H1 (cell line): ENCODE results near the gene PTPRT. TPM values are rescaled to one million over a fixed set of nuclear protein-coding genes. Genes with fewer than 3 reads are reported as not detected.

Source experiments
- CTCF ChIA-PET: fragments of 300-600 bp; sonication (Branson Sonifier 250); formaldehyde crosslinking; loops from one replicate; lab custom pipeline; 2021; ENCODE audit not compliant: partially characterized antibody; lab: Charles Lee
- POLR2A ChIA-PET: fragments of 300-600 bp; sonication (Branson Sonifier 250); formaldehyde crosslinking; loops from one replicate; lab custom pipeline; 2021; ENCODE audit warnings: inconsistent platforms; ENCODE audit not compliant: partially characterized antibody; lab: Charles Lee
- DNase-seq, 2 experiments: peaks; one replicate each; pipeline versions ENCODE4 v3.0.0 to v3.0.0-alpha.2; 2010 to 2022; ENCODE audit warnings: low spot score in 2 of 2, low read depth in 1 of 2, mixed read lengths in 1 of 2
- FAIRE-seq: peaks from 2 replicates; lab custom pipeline; 2011; peaks lifted over from hg19 to GRCh38; lab: Jason Lieb, UNC
- H2AFZ ChIP-seq: 2 replicates; pipeline ENCODE4 v1.8.1; 2012; ENCODE audit warnings: low read length, inconsistent platforms
- H2AK5ac ChIP-seq: 2 replicates; pipeline ENCODE4 v1.6.1; 2013; ENCODE audit warnings: low read depth, low read length
- H2BK120ac ChIP-seq: replicated peaks from 2 replicates; pipeline ENCODE3; 2013; ENCODE audit warnings: low read depth, low read length, inconsistent platforms
- H2BK12ac ChIP-seq: 2 replicates; pipeline ENCODE4 v1.6.1; 2013; ENCODE audit warnings: low read depth, low read length
- H2BK15ac ChIP-seq: 2 replicates; pipeline ENCODE4 v1.6.1; 2013; ENCODE audit warnings: low read length
- H2BK20ac ChIP-seq: 2 replicates; pipeline ENCODE4 v1.6.1; 2013; ENCODE audit warnings: low read length
- H2BK5ac ChIP-seq: 2 replicates; pipeline ENCODE4 v1.6.1; 2013; ENCODE audit warnings: low read depth, low read length
- H3K14ac ChIP-seq: 2 replicates; pipeline ENCODE4 v1.6.1; 2013; ENCODE audit warnings: inconsistent platforms; ENCODE audit not compliant: insufficient read length
- H3K18ac ChIP-seq: 2 replicates; pipeline ENCODE4 v1.6.1; 2013; ENCODE audit warnings: low read length; ENCODE audit errors: extremely low read depth
- H3K23ac ChIP-seq: 2 replicates; pipeline ENCODE4 v1.6.1; 2013; ENCODE audit warnings: inconsistent platforms; ENCODE audit not compliant: insufficient read length
- H3K23me2 ChIP-seq: 2 replicates; pipeline ENCODE4 v1.6.1; 2013; ENCODE audit warnings: low read depth, low read length
- H3K27ac ChIP-seq: 2 replicates; pipeline ENCODE4 v1.6.1; 2011; ENCODE audit warnings: low read depth, low read length, inconsistent platforms
- H3K27me3 ChIP-seq, 4 experiments: replicated peaks in 1 of 4; 1 replicate in 1 of 4; 2 replicates in 3 of 4; pipeline versions ENCODE4 v1.6.1 to v1.8.1; 2011 to 2013; ENCODE audit warnings: low read length in 3 of 4, mild to moderate bottlenecking in 3 of 4, inconsistent platforms in 2 of 4, mixed read lengths in 2 of 4, moderate library complexity in 1 of 4; ENCODE audit not compliant: control insufficient read depth in 3 of 4, insufficient read depth in 3 of 4; ENCODE audit errors: extremely low read depth in 1 of 4
- H3K36me3 ChIP-seq, 4 experiments: 2 replicates each; pipeline versions ENCODE4 v1.6.1 to v1.8.1; 2011 to 2013; ENCODE audit warnings: mild to moderate bottlenecking in 4 of 4, low read length in 3 of 4, moderate library complexity in 2 of 4, control low read depth in 1 of 4, inconsistent platforms in 1 of 4; ENCODE audit not compliant: insufficient read depth in 4 of 4, control insufficient read depth in 2 of 4
- H3K4ac ChIP-seq: replicated peaks from 2 replicates; pipeline ENCODE3; 2013; ENCODE audit warnings: low read length, low read depth, mixed read lengths, inconsistent platforms; ENCODE audit not compliant: insufficient read length
- H3K4me1 ChIP-seq, 4 experiments: replicated peaks in 1 of 4; 1 replicate in 1 of 4; 2 replicates in 3 of 4; pipeline versions ENCODE4 v1.6.1 to v1.8.1; 2011 to 2013; ENCODE audit warnings: low read length in 3 of 4, inconsistent platforms in 2 of 4, mixed read lengths in 1 of 4; ENCODE audit not compliant: insufficient read depth in 4 of 4, control insufficient read depth in 3 of 4
- H3K4me2 ChIP-seq, 2 experiments: 2 replicates each; pipeline versions ENCODE4 v1.6.1 to v1.8.1; 2011 to 2013; ENCODE audit warnings: low read depth in 2 of 2, low read length in 2 of 2, control low read depth in 1 of 2, inconsistent platforms in 1 of 2, mild to moderate bottlenecking in 1 of 2; ENCODE audit not compliant: insufficient read depth in 1 of 2
- H3K4me3 ChIP-seq, 4 experiments: fragments of 200-600, 300-600 bp in 1 of 4; sonication (generic), shearing (Covaris generic), sonication (Bioruptor Twin) in 1 of 4; 2 replicates each; pipeline versions ENCODE4 v1.5.1 to v1.8.1; 2011 to 2016; ENCODE audit warnings: low read length in 4 of 4, low read depth in 3 of 4, control low read depth in 2 of 4, inconsistent platforms in 2 of 4, mild to moderate bottlenecking in 2 of 4, mixed read lengths in 1 of 4, moderate library complexity in 1 of 4; ENCODE audit not compliant: insufficient read depth in 2 of 4; ENCODE audit errors: extremely low read depth in 1 of 4
- H3K56ac ChIP-seq: replicated peaks from 2 replicates; pipeline ENCODE3; 2013; ENCODE audit warnings: low read depth, mild to moderate bottlenecking, mixed read lengths, low read length, inconsistent platforms; ENCODE audit not compliant: insufficient read length
- H3K79me1 ChIP-seq: 2 replicates; pipeline ENCODE4 v1.6.1; 2013; ENCODE audit warnings: low read depth, low read length, control low read depth
- H3K79me2 ChIP-seq, 2 experiments: 2 replicates each; pipeline versions ENCODE4 v1.6.1 to v1.8.1; 2012 to 2013; ENCODE audit warnings: low read length in 2 of 2, mild to moderate bottlenecking in 2 of 2, inconsistent platforms in 1 of 2; ENCODE audit not compliant: insufficient read depth in 2 of 2, control insufficient read depth in 1 of 2
- H3K9ac ChIP-seq, 4 experiments: replicated peaks in 1 of 4; 1 replicate in 1 of 4; 2 replicates in 3 of 4; pipeline versions ENCODE4 v1.6.1 to v1.8.1; 2011 to 2013; ENCODE audit warnings: low read depth in 3 of 4, low read length in 3 of 4, control low read depth in 2 of 4, mild to moderate bottlenecking in 2 of 4, moderate library complexity in 2 of 4, inconsistent platforms in 1 of 4; ENCODE audit errors: extremely low read depth in 1 of 4
- H3K9me3 ChIP-seq, 2 experiments: 2 replicates each; pipeline versions ENCODE4 v1.6.1 to v1.8.1; 2012 to 2013; ENCODE audit warnings: mild to moderate bottlenecking in 2 of 2, moderate library complexity in 2 of 2, control low read depth in 1 of 2, inconsistent platforms in 1 of 2, low read depth in 1 of 2, low read length in 1 of 2, mixed read lengths in 1 of 2; ENCODE audit not compliant: insufficient read depth in 2 of 2
- H4K20me1 ChIP-seq, 2 experiments: replicated peaks in 1 of 2; 2 replicates each; pipeline versions ENCODE3 to v1.8.1; 2011 to 2013; ENCODE audit warnings: inconsistent platforms in 2 of 2, low read length in 2 of 2, mild to moderate bottlenecking in 1 of 2; ENCODE audit not compliant: insufficient read depth in 2 of 2, control insufficient read depth in 1 of 2
- H4K5ac ChIP-seq: 2 replicates; pipeline ENCODE4 v1.6.1; 2013; ENCODE audit warnings: low read length, low read depth, mixed read lengths, inconsistent platforms; ENCODE audit not compliant: insufficient read length
- H4K8ac ChIP-seq: 2 replicates; pipeline ENCODE4 v1.8.0; 2013; ENCODE audit warnings: mild to moderate bottlenecking, moderate library complexity, low read length, inconsistent platforms; ENCODE audit not compliant: insufficient read depth; ENCODE audit errors: extremely low read depth
- H4K91ac ChIP-seq: replicated peaks from 2 replicates; pipeline ENCODE3; 2013; ENCODE audit warnings: low read length, mixed read lengths, inconsistent platforms; ENCODE audit not compliant: insufficient read length
- ATF3 ChIP-seq: IDR thresholded peaks from 2 replicates; pipeline ENCODE4 v1.6.1; 2011; ENCODE audit warnings: low read depth, mild to moderate bottlenecking, low read length; ENCODE audit not compliant: insufficient read depth
- BACH1 ChIP-seq: IDR thresholded peaks from 2 replicates; pipeline ENCODE4 v1.6.1; 2012; ENCODE audit warnings: low read length, improper control_type of control experiment
- CBX8 ChIP-seq: fragments of 300-800, 300-1000 bp; sonication (generic); IDR thresholded peaks from 2 replicates; pipeline ENCODE4 v1.7.1; 2016; ENCODE audit warnings: low read depth, low read length, borderline replicate concordance
- CEBPB ChIP-seq: IDR thresholded peaks from 2 replicates; pipeline ENCODE4 v1.6.1; 2012; ENCODE audit warnings: low read depth, low read length
- CHD2 ChIP-seq: IDR thresholded peaks from 2 replicates; pipeline ENCODE4 v1.6.1; 2012; ENCODE audit warnings: low read length, improper control_type of control experiment
- CTBP2 ChIP-seq: IDR thresholded peaks from 2 replicates; pipeline ENCODE4 v1.7.0; 2011; ENCODE audit warnings: borderline replicate concordance, mild to moderate bottlenecking, moderate library complexity, mixed read lengths, low read length; ENCODE audit not compliant: insufficient read depth, insufficient read length
- EZH2 ChIP-seq: fragments of 200-600 bp; sonication (generic); IDR thresholded peaks from 2 replicates; pipeline ENCODE4 v1.7.1; 2012; ENCODE audit warnings: low read depth, mild to moderate bottlenecking, moderate library complexity, low read length, inconsistent platforms; ENCODE audit not compliant: severe bottlenecking
- HDAC2 ChIP-seq, 2 experiments: fragments of 300-600 bp in 1 of 2; sonication (generic) in 1 of 2; IDR thresholded peaks; 2 replicates each; pipeline ENCODE4 v1.6.1; 2011 to 2012; ENCODE audit warnings: low read depth in 2 of 2, low read length in 2 of 2, mild to moderate bottlenecking in 2 of 2, moderate library complexity in 2 of 2, borderline replicate concordance in 1 of 2, inconsistent platforms in 1 of 2
- KDM5A ChIP-seq: fragments of 200-600 bp; IDR thresholded peaks from 2 replicates; pipeline ENCODE4 v1.7.1; 2012; ENCODE audit warnings: mild to moderate bottlenecking, low read length, inconsistent platforms, mixed read lengths
- RAD21 ChIP-seq, 2 experiments: IDR thresholded peaks in 1 of 2; conservative IDR thresholded peaks in 1 of 2; 2 replicates each; pipeline ENCODE4 v1.6.1; 2011; ENCODE audit warnings: low read depth in 2 of 2, low read length in 2 of 2, improper control_type of control experiment in 1 of 2, inconsistent platforms in 1 of 2, mild to moderate bottlenecking in 1 of 2, moderate library complexity in 1 of 2
- RXRA ChIP-seq: IDR thresholded peaks from 2 replicates; pipeline ENCODE4 v1.6.1; 2011; ENCODE audit warnings: low read depth, mild to moderate bottlenecking, low read length, moderate library complexity; ENCODE audit not compliant: insufficient read depth
- SIRT6 ChIP-seq: IDR thresholded peaks from one replicate; pipeline ENCODE4 v1.7.1; 2012; ENCODE audit warnings: low read length, inconsistent platforms
- SP1 ChIP-seq: IDR thresholded peaks from 2 replicates; pipeline ENCODE4 v1.6.1; 2011; ENCODE audit warnings: low read depth, low read length
- WGBS, 2 experiments: shearing (Covaris generic) in 1 of 2; methylation state at CpG; one replicate each; pipeline versions ENCODE4 v1.1.6 to v1.1.7; 2013 to 2015; ENCODE audit warnings: low lambda C conversion rate in 2 of 2, mixed read lengths in 2 of 2, inconsistent platforms in 1 of 2, low coverage in 1 of 2, missing lambda C conversion rate in 1 of 2; ENCODE audit not compliant: insufficient replicate concordance in 2 of 2, insufficient coverage in 1 of 2, insufficient read length in 1 of 2; ENCODE audit errors: extremely low coverage in 1 of 2, missing lambda C conversion rate in 1 of 2; 5-methylcytosine and 5-hydroxymethylcytosine counted together
- polyA plus RNA-seq, 7 experiments: library from polyadenylated mRNA; depleted of rRNA in 3 of 7; stranded (reverse) in 5 of 7; unstranded in 2 of 7; fragments of >200 nt in 5 of 7; fragments of 200-250 nt in 2 of 7; gene quantifications; 1 replicate in 5 of 7; 2 replicates in 1 of 7; 4 replicates in 1 of 7; pipeline versions ENCODE4 v1.2.1 to v1.2.3, GENCODE V29; 2011 to 2013; ENCODE audit warnings: missing spikeins in 2 of 7, mixed read lengths in 2 of 7
- total RNA-seq: library from RNA; stranded (reverse); fragmentation: NEBNext Ultra II Directional; extraction: Animal tissue kit (Norgen Biotek cat#: 25700); gene quantifications from 2 replicates; pipeline ENCODE4 v1.2.1, GENCODE V29; 2021

The PTPRT gene
- total and polyA plus RNA-seq, 2 of the 8 experiments (the other 6 are each of a cell fraction or from before 2014, with no cell fraction given), result 0.33 to 1.8 TPM

- Histone ChIP-seq H3K9me3 (no peaks in the 10 kb centered on the region), H4K8ac (no peak overlapping the region), H2BK5ac (no peak overlapping the region), H3K4me1 (no peaks in the 10 kb centered on the region), H3K79me1 (no peaks in the 10 kb centered on the region), H3K79me2 (no peaks in the 10 kb centered on the region)
- TF ChIP-seq RAD21 (IDR thresholded peaks at IDR 0.05 in 1 of 2, conservative IDR thresholded peaks at IDR 0.05 in 1 of 2; ENCODE audit: low read depth in 2 of 2, low read length in 2 of 2), result no peak
- no peak for TF ChIP-seq SIRT6
- no peak for TF ChIP-seq EZH2
- TF ChIP-seq CHD2, result no peak
- no peak for TF ChIP-seq SP1
- TF ChIP-seq HDAC2 (IDR thresholded peaks at IDR 0.05; ENCODE audit: borderline replicate concordance in 1 of 2, low read depth in 2 of 2, low read length in 2 of 2), result no peak
- no peak for TF ChIP-seq RXRA
- no peak for TF ChIP-seq KDM5A
- no peak for TF ChIP-seq CTBP2
- no peak for TF ChIP-seq CEBPB
- no peak for TF ChIP-seq BACH1
- TF ChIP-seq ATF3, result no peak
- TF ChIP-seq CBX8, result no peak
- TF ChIP-seq, all 59 proteins: peak for 0
- H2AK5ac ChIP-seq, result no peak overlapping the region
- no peak overlapping the region for H3K14ac ChIP-seq
- H2BK15ac ChIP-seq, result no peak overlapping the region
- no peak overlapping the region for H3K23ac ChIP-seq
- CTCF ChIA-PET, result interaction anchor here (1.2 kb wide), 1 partner anchor 1119 kb away, joined by 3 read pairs; no protein-coding TSS in a partner anchor
- no peak overlapping the region for H2BK12ac ChIP-seq
- no peak overlapping the region for H3K4me2 ChIP-seq
- no peak overlapping the region for H3K9ac ChIP-seq
- H2BK120ac ChIP-seq, result no peak overlapping the region
- POLR2A ChIA-PET, result no interaction called here
- no peak overlapping the region for H3K27ac ChIP-seq
- H4K5ac ChIP-seq, result no peak overlapping the region
- H3K27me3 ChIP-seq, result no peaks in the 10 kb centered on the region
- no peak overlapping the region for H2BK20ac ChIP-seq
- H3K56ac ChIP-seq, result no peak overlapping the region
- no peak overlapping the region for H3K18ac ChIP-seq
- FAIRE-seq (no peak), DNase-seq (no peak)
- H3K4ac ChIP-seq, result no peak overlapping the region
- H2AFZ ChIP-seq, result no peak overlapping the region
- no peaks in the 10 kb centered on the region for H3K36me3 ChIP-seq
- WGBS, 2 experiments, result 95% methylated on average over 7 of the region's 7 CpGs; no CpG with 5 or more reads in 1 of the 2 experiments
- no peak overlapping the region for H3K4me3 ChIP-seq
- H3K23me2 ChIP-seq, result no peaks in the 10 kb centered on the region; the same call in 1 of the 2 replicates
- no peaks in the 10 kb centered on the region for H4K20me1 ChIP-seq
- H4K91ac ChIP-seq, result no peak overlapping the region
Measured at GRCh38 chr20:42594011-42594410, 595.7 kb downstream of the PTPRT start.
